DND-41 (cell line): ENCODE results near the gene ERCC4.
A peak's percentile ranks its signal among the peaks of the same experiment; 100 is the strongest.

Experiments
- ATAC-seq: fragments of 200-7000 bp; cut with Tn5 transposase; 3 replicates; pipeline ENCODE4 v1.9.1; 2021; ENCODE audit warnings: low read depth; ENCODE audit not compliant: insufficient read depth
- DNase-seq: peaks from one replicate; pipeline ENCODE4 v3.0.0-alpha.2; 2020
- H2AFZ ChIP-seq: 2 replicates; pipeline ENCODE4 v1.6.0; 2012; ENCODE audit warnings: low read depth, low read length
- H3K27ac ChIP-seq: 2 replicates; pipeline ENCODE4 v1.5.1; 2012; ENCODE audit warnings: low read length, inconsistent platforms
- H3K27me3 ChIP-seq: fragments of 200-600 bp; sonication (generic); 2 replicates; pipeline ENCODE4 v1.6.0; 2012; ENCODE audit warnings: low read length, mild to moderate bottlenecking, inconsistent platforms; ENCODE audit not compliant: insufficient read depth, poor library complexity
- H3K36me3 ChIP-seq: 2 replicates; pipeline ENCODE4 v1.5.1; 2012; ENCODE audit warnings: low read length, inconsistent platforms; ENCODE audit not compliant: insufficient read depth
- H3K4me1 ChIP-seq: 2 replicates; pipeline ENCODE4 v1.5.1; 2012; ENCODE audit warnings: mild to moderate bottlenecking, low read length; ENCODE audit not compliant: insufficient read depth
- H3K4me2 ChIP-seq: 2 replicates; pipeline ENCODE4 v1.6.0; 2012; ENCODE audit warnings: mild to moderate bottlenecking, moderate library complexity, low read length, inconsistent platforms; ENCODE audit not compliant: insufficient read depth
- H3K4me3 ChIP-seq, 2 experiments: fragments of 200-600 bp in 1 of 2; shearing (Covaris generic) in 1 of 2; 2 replicates each; pipeline ENCODE4 v1.5.1; 2012 to 2016; ENCODE audit warnings: inconsistent platforms in 2 of 2, low read length in 2 of 2, mild to moderate bottlenecking in 2 of 2, low read depth in 1 of 2, moderate library complexity in 1 of 2
- H3K79me2 ChIP-seq: 2 replicates; pipeline ENCODE4 v1.6.0; 2012; ENCODE audit warnings: low read length, inconsistent platforms; ENCODE audit not compliant: insufficient read depth
- H3K9ac ChIP-seq: 2 replicates; pipeline ENCODE4 v1.6.0; 2012; ENCODE audit warnings: low read depth, mild to moderate bottlenecking, inconsistent platforms, low read length, moderate library complexity
- H3K9me3 ChIP-seq: 2 replicates; pipeline ENCODE4 v1.5.1; 2012; ENCODE audit warnings: low read length, moderate library complexity, mild to moderate bottlenecking, inconsistent platforms; ENCODE audit not compliant: insufficient read depth, severe bottlenecking
- H4K20me1 ChIP-seq: 2 replicates; pipeline ENCODE4 v1.6.0; 2012; ENCODE audit warnings: low read length; ENCODE audit not compliant: insufficient read depth
- CTCF ChIP-seq: IDR thresholded peaks from 2 replicates; pipeline ENCODE4 v1.5.1; 2012; ENCODE audit warnings: borderline replicate concordance, low read length, moderate library complexity, mild to moderate bottlenecking; ENCODE audit not compliant: poor library complexity, severe bottlenecking; ENCODE audit errors: extremely low read depth
- EZH2 ChIP-seq: IDR thresholded peaks from 3 replicates; pipeline ENCODE4 v1.6.1; 2012; ENCODE audit warnings: borderline replicate concordance, low read depth, mild to moderate bottlenecking, moderate library complexity, low read length, inconsistent platforms; ENCODE audit not compliant: severe bottlenecking

The ERCC4 gene

DNA sequence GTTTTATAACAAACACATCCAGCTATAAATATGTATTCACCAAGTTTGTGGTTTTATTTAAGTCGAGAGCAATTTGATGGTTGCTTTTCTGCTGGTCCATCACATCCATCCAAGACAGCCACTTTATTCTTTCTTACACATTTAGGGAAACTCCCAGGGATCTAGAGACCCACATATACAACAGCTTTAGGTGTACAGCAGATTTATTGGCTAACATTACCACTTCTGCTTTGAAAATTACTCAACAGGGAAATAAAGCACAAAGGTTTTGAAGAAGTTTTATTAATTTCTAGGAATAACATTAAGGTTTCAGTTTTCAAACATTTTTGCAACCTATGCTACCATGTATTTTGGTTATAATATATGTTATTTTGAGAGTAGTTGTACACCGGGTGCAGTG, 6.9 kb downstream of the ERCC4 start:
- ATAC-seq (no peak), DNase-seq (no peak)
- TF ChIP-seq CTCF (no peak), EZH2 (no peak)
- Histone ChIP-seq H3K4me2 (no peak overlapping the region), H3K9ac (no peak overlapping the region), H4K20me1 (no peaks in the 10 kb centered on the region), H3K79me2 (no peaks in the 10 kb centered on the region), H2AFZ (no peak overlapping the region), H3K27ac (no peak overlapping the region), H3K9me3 (no peaks in the 10 kb centered on the region), H3K36me3 (peaks cover 40% of the 10 kb centered on the region), H3K4me3 (no peak overlapping the region), H3K27me3 (no peaks in the 10 kb centered on the region), H3K4me1 (peaks cover 5% of the 10 kb centered on the region)

DNA sequence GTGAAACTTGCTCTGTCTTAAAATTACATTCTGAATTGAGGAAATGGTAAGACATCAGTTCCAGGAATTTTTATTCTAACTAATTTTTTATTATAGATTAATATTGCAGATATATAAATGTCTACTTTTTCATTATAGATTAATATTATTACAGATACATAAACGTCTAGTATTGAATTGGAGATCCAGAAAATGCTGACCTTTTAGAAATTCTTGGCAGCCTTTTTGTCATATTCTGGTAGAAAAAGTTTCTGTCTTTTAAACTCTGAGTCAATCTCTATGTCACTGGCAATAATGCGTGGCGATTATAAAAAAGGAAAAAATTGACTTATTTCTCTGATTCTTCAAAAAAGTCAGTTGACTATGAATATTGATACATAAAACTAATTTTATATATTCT, 8.7 kb downstream of the ERCC4 start:
- H3K27ac ChIP-seq = no peak overlapping the region
- H3K36me3 ChIP-seq = peaks cover 33% of the 10 kb centered on the region
- H3K9me3 ChIP-seq = no peaks in the 10 kb centered on the region
- no peaks in the 10 kb centered on the region for H3K79me2 ChIP-seq
- H3K27me3 ChIP-seq = no peaks in the 10 kb centered on the region
- H2AFZ ChIP-seq = no peak overlapping the region
- H3K9ac ChIP-seq = no peak overlapping the region
- no peak overlapping the region for H3K4me2 ChIP-seq
- DNase-seq (no peak), ATAC-seq (no peak)
- no peak for TF ChIP-seq EZH2
- TF ChIP-seq CTCF = no peak
- no peak overlapping the region for H3K4me3 ChIP-seq
- H4K20me1 ChIP-seq = no peaks in the 10 kb centered on the region
- peaks cover 5% of the 10 kb centered on the region; the same call in 1 of the 2 replicates for H3K4me1 ChIP-seq

GRCh38 chr16:13931845-13932244, 11.9 kb downstream of the ERCC4 start:
- Histone ChIP-seq H3K4me3 (no peak overlapping the region), H2AFZ (no peak overlapping the region), H4K20me1 (no peaks in the 10 kb centered on the region), H3K36me3 (peaks cover 26% of the 10 kb centered on the region), H3K79me2 (no peaks in the 10 kb centered on the region), H3K9me3 (no peaks in the 10 kb centered on the region), H3K4me2 (no peak overlapping the region), H3K27ac (no peak overlapping the region), H3K4me1 (no peaks in the 10 kb centered on the region), H3K27me3 (no peaks in the 10 kb centered on the region), H3K9ac (no peak overlapping the region)
- ATAC-seq (no peak), DNase-seq (no peak)
- TF ChIP-seq CTCF (no peak), EZH2 (no peak)

DNA sequence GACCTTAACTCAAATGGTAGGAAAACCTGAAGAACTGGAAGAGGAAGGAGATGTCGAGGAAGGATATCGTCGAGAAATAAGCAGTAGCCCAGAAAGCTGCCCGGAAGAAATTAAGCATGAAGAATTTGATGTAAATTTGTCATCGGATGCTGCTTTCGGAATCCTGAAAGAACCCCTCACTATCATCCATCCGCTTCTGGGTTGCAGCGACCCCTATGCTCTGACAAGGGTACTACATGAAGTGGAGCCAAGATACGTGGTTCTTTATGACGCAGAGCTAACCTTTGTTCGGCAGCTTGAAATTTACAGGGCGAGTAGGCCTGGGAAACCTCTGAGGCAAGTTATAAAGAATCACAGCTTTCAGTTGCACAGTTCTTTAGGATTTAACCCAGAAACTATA, 15.5 kb downstream of the ERCC4 start:
- no peak overlapping the region for H3K27ac ChIP-seq

More for the DNA sequence above, 15.5 kb downstream of the ERCC4 start:
- Histone ChIP-seq H3K9me3 (no peaks in the 10 kb centered on the region), H3K79me2 (no peaks in the 10 kb centered on the region), H4K20me1 (no peaks in the 10 kb centered on the region), H2AFZ (no peak overlapping the region), H3K4me3 (no peak overlapping the region), H3K4me2 (no peak overlapping the region), H3K27me3 (no peaks in the 10 kb centered on the region), H3K36me3 (peaks cover 32% of the 10 kb centered on the region), H3K9ac (no peak overlapping the region), H3K4me1 (no peaks in the 10 kb centered on the region)
- DNase-seq = peak; percentile 14
- no peak for ATAC-seq
- peak; percentile 62 for TF ChIP-seq CTCF
- no peak for TF ChIP-seq EZH2
